ENCODE results near the gene NANOS2. TPM values are rescaled to one million over a fixed set of nuclear protein-coding genes. Genes with fewer than 3 reads are reported as not detected.

The NANOS2 gene
- total and polyA plus RNA-seq, 2 of the 4 experiments (the other 2 are of a cell fraction): not detected

DNA sequence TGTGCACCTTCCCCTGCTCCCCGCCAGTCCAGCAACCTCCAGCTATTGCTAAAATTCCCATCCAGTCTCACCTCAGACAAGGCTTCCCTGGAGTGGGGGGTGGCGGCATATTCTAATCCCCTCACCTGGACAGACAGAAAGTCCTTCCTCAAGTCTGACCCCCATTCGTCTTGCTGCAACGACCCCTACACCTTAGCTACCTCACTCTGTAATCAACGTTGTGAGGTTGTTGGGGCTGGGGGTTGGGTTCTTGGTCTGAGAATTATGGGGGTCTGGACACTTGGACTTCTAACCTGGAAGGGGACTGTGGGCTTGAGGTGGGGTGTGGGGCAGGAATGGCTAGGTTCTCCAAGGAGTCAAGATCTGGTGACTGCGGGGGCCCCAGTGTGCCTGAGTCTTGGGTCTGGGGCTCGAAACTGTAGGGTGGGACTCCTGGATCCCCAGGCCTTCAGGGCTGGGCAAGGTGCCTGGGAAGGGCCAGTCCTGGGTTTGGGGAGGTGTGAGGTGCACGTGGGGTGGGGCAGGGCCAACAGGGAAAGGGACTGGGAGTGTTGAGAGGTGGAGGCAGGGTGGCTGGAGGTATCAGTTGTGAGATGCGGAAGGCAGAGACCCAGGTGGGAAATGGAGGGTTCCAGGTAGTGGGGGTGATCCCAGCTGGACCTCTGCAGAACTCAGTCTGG, 49.2 kb downstream of the NANOS2 start:
- Histone ChIP-seq H3K4me1 (ENCODE audit: control insufficient read depth, insufficient read depth, low read length) (no peaks in the 10 kb centered on the region), H3K27me3 (ENCODE audit: control insufficient read depth, insufficient read depth, low read length) (peaks cover 40% of the 10 kb centered on the region), H3K79me1 (ENCODE audit: low read depth in 1 of 2, low read length in 2 of 2) (peaks cover 5 to 14% of the 10 kb centered on the region in 2 experiments; a peak in 3 of 4 replicates), H4K5ac (ENCODE audit: low read depth, low read length) (no peak overlapping the region), H3K14ac (replicated peaks; ENCODE audit: low read depth, low read length) (no peak overlapping the region), H4K91ac (ENCODE audit: insufficient read depth, low read depth, low read length) (no peak overlapping the region), H2BK120ac (ENCODE audit: low read depth, low read length) (no peak overlapping the region), H3K23ac (ENCODE audit: low read depth, low read length) (no peak overlapping the region), H3K56ac (ENCODE audit: extremely low read depth, insufficient read depth, low read length) (no peak overlapping the region), H4K8ac (ENCODE audit: low read depth in 2 of 2, low read length in 2 of 2) (no peak overlapping the region), H2BK20ac (ENCODE audit: low read depth, low read length) (no peak overlapping the region), H2AK5ac (ENCODE audit: low read depth, low read length) (no peak overlapping the region), H3K36me3 (ENCODE audit: control insufficient read depth, insufficient read depth, low read length) (no peaks in the 10 kb centered on the region), H3K27ac (ENCODE audit: insufficient read depth, low read length) (no peak overlapping the region), H3K9me1 (ENCODE audit: insufficient read depth, low read length) (no peaks in the 10 kb centered on the region), H4K20me1 (ENCODE audit: insufficient read depth, low read length) (peaks cover 12% of the 10 kb centered on the region), H2AK9ac (replicated peaks; ENCODE audit: low read depth, low read length, poor library complexity) (no peak overlapping the region), H3K4ac (ENCODE audit: low read depth, low read length) (no peak overlapping the region), H3K4me3 (ENCODE audit: insufficient read depth, low read depth, low read length) (no peak overlapping the region), H2AFZ (replicated peaks; ENCODE audit: low read length, poor library complexity) (no peak overlapping the region), H2BK5ac (ENCODE audit: low read depth, low read length, poor library complexity, severe bottlenecking) (no peak overlapping the region), H3K9me3 (ENCODE audit: control insufficient read depth, insufficient read depth, low read length) (peaks cover 2% of the 10 kb centered on the region; the same call in 1 of the 2 replicates), H3K9ac (ENCODE audit: low read depth, low read length) (no peak overlapping the region), H2BK15ac (ENCODE audit: low read depth, low read length) (no peak overlapping the region), H3K4me2 (ENCODE audit: low read depth, low read length) (no peak overlapping the region), H3K18ac (ENCODE audit: low read depth, low read length) (no peak overlapping the region)
- TF ChIP-seq CEBPB (IDR thresholded peaks at IDR 0.05; ENCODE audit: low read depth, low read length) (no peak), RCOR1 (IDR thresholded peaks at IDR 0.05; ENCODE audit: insufficient replicate concordance, low read length) (no peak), BHLHE40 (IDR thresholded peaks at IDR 0.05; ENCODE audit: low read depth, low read length) (no peak), RFX5 (IDR thresholded peaks at IDR 0.05; ENCODE audit: low read depth, low read length) (no peak), MXI1 (IDR thresholded peaks at IDR 0.05; ENCODE audit: borderline replicate concordance, low read depth, low read length) (no peak)
- ATAC-seq (ENCODE audit: low read depth) (no peak), DNase-seq (no peak)
- CTCF ChIA-PET: no interaction called here
- in situ Hi-C loops (cut with MboI; ENCODE audit: low sequenced_read_pairs): no loop called here
- WGBS, 2 experiments (ENCODE audit: extremely low coverage in 2 of 2, insufficient read length in 1 of 2): 40% methylated on average over 1 of the region's 9 CpGs; no CpG with 5 or more reads in 1 of the 2 experiments
- intact Hi-C loops (cut with micrococcal nuclease): no loop called here
- dilution Hi-C loops (cut with HindIII; ENCODE audit: low sequenced_read_pairs, unreplicated experiment): no loop called here
- no TSS peak for BruUV-seq (replicated peaks)
- POLR2A ChIA-PET (ENCODE audit: unreplicated experiment): no interaction called here
